GM19452 (cell line): Measurements from ENCODE around the gene BCAS3.

Source experiments
- ATAC-seq: cut with Tn5 transposase; IDR thresholded peaks from one replicate; pipeline ENCODE4 v1.9.1; 2021; ENCODE audit not compliant: unreplicated experiment

BCAS3 gene

GRCh38 chr17:61326330-61326729 lies 648.7 kb downstream of the BCAS3 start:
- ATAC-seq = no peak

DNA sequence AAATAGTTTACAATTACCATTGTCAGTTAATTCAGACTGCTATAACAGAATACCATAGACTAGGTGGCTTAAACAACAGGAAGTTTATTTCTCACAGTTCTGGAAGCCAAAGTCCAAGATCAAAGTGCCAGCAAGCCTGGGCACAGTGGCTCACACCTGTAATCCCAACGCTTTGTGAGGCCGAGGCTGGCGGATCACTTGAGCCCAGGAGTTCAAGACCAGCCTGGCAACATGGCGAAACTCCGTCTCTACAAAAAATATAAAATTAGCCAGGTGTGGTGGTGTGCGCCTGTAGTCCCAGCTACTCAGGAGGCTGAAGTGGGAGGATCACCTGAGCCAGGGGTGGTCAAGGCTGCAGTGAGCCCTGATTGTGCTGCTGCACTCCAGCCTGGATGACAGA lies 650.7 kb downstream of the BCAS3 start:
- no peak for ATAC-seq

DNA sequence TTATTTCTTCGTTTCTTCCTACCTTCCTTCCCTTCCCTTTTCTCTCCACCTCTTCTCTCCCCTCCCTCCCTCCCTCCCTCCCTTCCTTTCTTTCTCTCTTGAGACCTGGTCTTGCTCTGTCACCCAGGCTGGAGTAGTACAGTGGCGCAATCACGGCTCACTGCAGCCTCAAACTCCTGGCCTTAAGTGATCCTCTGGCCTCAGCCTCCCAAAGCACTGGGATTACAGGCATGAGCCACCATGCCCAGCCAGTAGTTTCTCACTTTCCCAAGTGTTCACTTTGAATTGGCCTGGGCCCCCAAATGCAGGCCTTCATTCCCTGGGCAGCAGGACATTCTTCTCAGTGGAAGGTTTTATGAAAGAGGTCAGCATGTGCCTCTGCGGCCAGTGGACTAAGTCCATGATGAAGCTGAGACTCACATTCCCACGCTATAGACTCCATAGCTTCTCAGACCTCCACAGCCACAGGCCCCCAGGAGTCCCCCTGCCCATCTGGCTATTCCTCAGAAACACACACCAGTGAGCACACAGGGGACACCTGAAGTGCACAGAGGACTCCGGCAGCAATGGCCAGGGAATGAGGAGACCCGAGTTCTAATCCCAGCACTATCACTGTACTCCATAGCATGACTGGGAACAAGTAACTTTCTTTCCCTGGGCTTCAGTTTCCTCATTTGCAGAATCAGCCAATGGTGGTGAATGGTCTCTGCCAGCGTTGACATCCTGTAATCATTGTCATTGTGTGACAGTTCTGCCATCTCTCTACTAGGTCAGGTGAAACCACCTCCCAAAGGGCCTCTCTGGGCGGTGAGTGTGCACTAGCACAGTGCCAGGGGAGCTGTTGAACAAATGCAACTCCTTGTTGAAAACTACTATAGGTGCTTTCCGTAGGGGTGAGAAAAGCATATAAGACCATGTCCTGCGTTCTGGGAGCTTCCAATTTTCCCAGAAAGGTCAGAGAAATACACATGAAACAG lies 652.8 kb downstream of the BCAS3 start:
- ATAC-seq = no peak

- ATAC-seq = no peak
These were observed 653.5 kb downstream of the BCAS3 start for GRCh38 chr17:61331178-61331577.

GRCh38 chr17:61331886-61332285 lies 654.2 kb downstream of the BCAS3 start:
- no peak for ATAC-seq

- no peak for ATAC-seq
These were observed 655.5 kb downstream of the BCAS3 start for GRCh38 chr17:61333136-61333535.

GRCh38 chr17:61334673-61335072 lies 657.0 kb downstream of the BCAS3 start:
- no peak for ATAC-seq

DNA sequence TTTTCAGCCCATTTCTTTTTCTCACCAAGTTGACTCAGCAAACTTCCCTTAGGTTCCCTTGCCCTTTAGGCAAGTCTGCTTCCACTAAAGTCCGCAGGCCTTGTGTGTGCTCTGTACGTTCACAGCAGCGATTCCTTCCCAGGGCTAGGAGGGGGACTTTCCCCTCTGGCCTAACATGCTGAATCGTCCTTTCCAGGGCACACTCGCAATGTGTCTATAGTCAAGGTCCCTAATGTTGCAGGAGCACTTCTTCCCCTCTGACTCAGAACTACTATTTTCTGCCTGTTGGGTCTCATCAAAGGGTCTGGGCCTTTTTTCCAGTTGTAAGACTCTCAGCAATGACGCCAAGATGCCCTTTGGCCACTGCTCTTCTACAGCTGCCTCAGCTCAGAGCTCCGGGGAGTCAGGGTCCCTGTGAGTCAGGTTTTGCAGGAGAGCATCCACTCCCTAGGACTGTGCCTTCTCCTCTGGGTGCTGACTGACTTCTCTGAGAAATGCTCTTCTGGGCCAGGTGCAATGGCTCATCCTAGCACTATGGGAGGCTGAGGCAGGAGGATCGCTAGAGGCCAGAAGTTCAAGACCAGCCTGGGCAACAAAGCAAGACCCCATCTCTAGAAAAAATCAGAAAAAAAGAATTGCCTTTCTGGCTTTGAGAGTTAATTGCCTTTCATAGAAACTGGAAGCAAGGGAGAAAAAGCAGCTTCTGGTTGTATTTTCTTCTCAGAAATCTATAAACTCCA lies 657.6 kb downstream of the BCAS3 start:
- ATAC-seq = no peak

DNA sequence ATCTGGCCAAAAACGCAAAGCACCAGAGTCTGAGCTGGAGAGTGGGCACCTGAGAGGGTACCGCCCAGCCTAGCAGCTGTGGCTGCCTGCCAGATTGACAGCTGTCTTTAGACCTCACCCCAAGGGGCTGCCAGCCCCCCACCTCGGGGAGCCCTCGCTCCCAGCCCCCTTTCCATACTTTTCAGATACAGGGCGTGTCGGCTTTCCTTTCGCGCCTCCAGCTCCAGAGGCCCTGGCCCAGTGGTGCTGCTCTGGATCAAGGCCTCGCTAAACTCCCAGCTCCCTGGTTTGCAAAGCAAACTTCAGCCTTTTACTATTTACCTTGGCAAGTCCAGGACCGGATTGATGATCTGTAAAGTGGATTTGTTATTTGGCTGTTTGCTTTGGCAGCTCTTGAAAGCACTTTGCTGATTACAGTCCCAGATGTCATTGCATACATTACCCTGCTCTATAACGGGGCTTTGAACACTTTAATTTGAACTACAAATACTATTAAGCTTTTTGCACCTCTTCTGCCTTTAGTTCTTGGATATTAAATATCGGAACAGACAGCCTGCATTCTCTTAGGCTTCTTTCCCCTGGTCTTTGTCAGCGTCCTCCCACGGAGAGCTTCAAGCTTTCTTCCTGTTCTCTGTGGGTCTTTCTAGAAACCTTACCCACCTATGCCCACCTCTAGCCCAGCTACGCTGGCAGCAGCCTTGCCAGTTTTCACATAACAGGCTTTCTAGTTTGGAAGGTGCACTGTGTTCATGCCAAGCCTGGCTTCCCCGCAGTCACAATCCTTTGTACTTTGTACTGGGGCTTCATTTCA lies 658.4 kb downstream of the BCAS3 start:
- no peak for ATAC-seq

GRCh38 chr17:61337290-61337689 lies 659.6 kb downstream of the BCAS3 start:
- no peak for ATAC-seq

- no peak for ATAC-seq
These were observed 660.5 kb downstream of the BCAS3 start for GRCh38 chr17:61338000-61338798.

DNA sequence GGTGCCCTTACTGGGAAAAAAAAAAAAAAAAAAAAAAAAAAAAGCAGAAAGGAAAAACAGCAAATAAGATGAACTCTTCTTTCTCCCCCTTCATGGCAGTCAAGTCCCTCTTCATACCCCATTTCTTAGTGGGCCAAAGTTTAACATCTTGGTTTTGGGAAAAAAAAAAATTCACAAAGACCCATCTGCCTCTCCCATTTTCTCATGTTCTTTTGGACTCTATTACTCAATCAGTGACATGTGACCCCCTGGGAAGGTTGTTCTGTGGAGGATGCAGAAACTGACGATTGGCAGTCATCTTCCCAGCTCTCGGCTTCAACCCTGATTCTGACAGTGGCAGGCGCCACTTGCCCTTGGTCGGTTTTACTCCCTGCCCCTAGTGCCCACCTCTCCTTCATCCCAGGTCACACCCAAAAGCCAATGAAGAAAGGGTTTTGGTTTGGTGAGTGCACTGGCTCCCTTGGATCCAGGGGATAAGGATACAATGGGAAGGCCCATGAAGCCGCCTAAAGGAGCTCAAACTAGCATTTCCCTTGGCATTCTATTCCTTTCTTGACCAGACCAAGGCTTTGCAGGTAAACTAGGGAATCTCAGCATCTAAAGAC lies 661.3 kb downstream of the BCAS3 start:
- ATAC-seq = no peak

GRCh38 chr17:61340431-61341209 lies 663.0 kb downstream of the BCAS3 start:
- ATAC-seq = no peak

- no peak for ATAC-seq
These were observed 665.9 kb downstream of the BCAS3 start for GRCh38 chr17:61343576-61343975.

- ATAC-seq = no peak
These were observed 667.4 kb downstream of the BCAS3 start for GRCh38 chr17:61345061-61345460.

DNA sequence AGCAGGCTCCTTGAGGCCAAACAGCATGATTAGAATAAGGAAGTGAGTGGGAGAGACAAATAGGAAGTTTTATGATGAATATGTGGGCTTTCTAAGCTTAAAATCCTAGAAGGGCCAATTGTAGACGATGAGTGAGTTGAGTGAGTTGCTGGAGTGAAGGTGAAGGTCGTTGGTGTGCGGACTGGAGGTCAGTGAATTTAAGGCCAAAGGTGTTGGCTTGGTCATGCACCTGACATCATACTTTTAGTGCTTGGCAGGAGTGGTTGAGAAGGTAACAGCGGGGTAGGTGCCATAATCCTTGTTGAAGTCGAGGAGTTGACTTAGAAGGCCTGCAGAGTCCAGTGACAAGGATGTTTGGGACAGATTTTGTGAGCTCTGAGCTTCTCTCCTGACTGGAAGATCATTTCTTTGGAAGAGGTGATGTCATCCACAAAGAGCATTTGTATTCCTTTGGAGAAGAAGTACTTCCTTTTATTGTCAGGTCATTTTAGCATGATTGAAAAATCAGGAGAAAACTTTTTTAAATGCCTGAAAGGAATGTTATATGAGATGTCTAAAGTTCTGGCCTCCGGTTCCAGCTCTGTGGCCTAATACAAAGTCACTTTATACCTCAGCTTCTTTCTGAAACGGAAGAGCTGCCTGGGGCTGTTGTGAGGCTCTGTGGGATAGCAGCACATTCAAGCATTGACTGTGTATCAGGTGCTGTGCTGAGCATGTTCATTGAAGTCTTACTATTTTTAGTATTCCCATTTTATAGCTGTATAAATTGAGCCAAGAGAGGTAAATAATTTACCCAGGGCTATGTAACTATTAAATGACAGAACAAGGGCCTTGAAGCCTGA lies 668.4 kb downstream of the BCAS3 start:
- ATAC-seq = no peak

DNA sequence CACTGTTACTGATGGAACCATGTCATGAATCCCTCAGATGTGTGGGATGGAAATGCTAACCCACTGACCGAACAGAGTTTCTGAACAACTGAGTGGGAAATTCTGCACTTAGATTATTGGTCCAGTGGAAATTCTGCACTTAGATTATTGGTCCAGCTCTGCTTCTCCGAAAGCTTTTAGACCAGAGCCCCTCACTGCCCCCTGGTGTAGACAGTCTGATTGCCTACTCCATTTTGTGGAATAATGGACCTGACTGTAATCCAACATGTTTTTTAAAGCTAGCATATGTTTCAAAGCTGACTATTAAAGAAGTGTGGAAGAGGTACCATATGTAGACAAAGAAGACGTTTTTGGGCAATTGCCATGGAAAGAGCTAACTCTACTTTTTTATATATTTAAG lies 671.7 kb downstream of the BCAS3 start:
- no peak for ATAC-seq

- no peak for ATAC-seq
These were observed 674.2 kb downstream of the BCAS3 start for GRCh38 chr17:61351745-61352407.
